ENCODE results near the gene MYO1D. TPM values are rescaled to one million over a fixed set of nuclear protein-coding genes. Genes with fewer than 3 reads are reported as not detected.

MYO1D gene
- total RNA-seq, 1 experiment from 2014 or later, result 2.3 TPM

GRCh38 chr17:32520104-32520701, 356.7 kb downstream of the MYO1D start:
- H3K9me3 ChIP-seq (replicated peaks), result no peaks in the 10 kb centered on the region
- no peaks in the 10 kb centered on the region for H3K36me3 ChIP-seq
- H3K27me3 ChIP-seq, result no peaks in the 10 kb centered on the region
- peak; percentile 56 to 61 for DNase-seq
- peaks cover 42% of the 10 kb centered on the region for H3K4me1 ChIP-seq
- peak overlapping the region; percentile 64 for H3K27ac ChIP-seq
- H3K4me3 ChIP-seq, result peak overlapping the region; percentile 50

GRCh38 chr17:32519228-32520103, 357.5 kb downstream of the MYO1D start:
- Histone ChIP-seq H3K27ac (peak overlapping the region; percentile 64), H3K4me1 (peaks cover 35% of the 10 kb centered on the region), H3K4me3 (peak overlapping the region; percentile 50), H3K9me3 (replicated peaks) (no peaks in the 10 kb centered on the region), H3K36me3 (no peaks in the 10 kb centered on the region), H3K27me3 (no peaks in the 10 kb centered on the region)
- peak; percentile 78 to 79 for DNase-seq

- no peak for DNase-seq
- H3K4me3 ChIP-seq, result peak overlapping the region; percentile 50
- H3K27me3 ChIP-seq, result no peaks in the 10 kb centered on the region
- H3K36me3 ChIP-seq, result no peaks in the 10 kb centered on the region
- peaks cover 35% of the 10 kb centered on the region for H3K4me1 ChIP-seq
- H3K9me3 ChIP-seq (replicated peaks), result no peaks in the 10 kb centered on the region
- H3K27ac ChIP-seq, result no peak overlapping the region
These were observed 358.2 kb downstream of the MYO1D start for GRCh38 chr17:32518646-32519227.

GRCh38 chr17:32517982-32518381, 358.9 kb downstream of the MYO1D start:
- Histone ChIP-seq H3K4me1 (peaks cover 35% of the 10 kb centered on the region), H3K9me3 (replicated peaks) (no peaks in the 10 kb centered on the region), H3K27ac (no peak overlapping the region), H3K4me3 (no peak overlapping the region), H3K36me3 (no peaks in the 10 kb centered on the region), H3K27me3 (no peaks in the 10 kb centered on the region)
- DNase-seq, result no peak

- Histone ChIP-seq H3K36me3 (no peaks in the 10 kb centered on the region), H3K4me1 (peaks cover 35% of the 10 kb centered on the region), H3K27me3 (no peaks in the 10 kb centered on the region), H3K4me3 (no peak overlapping the region), H3K9me3 (replicated peaks) (no peaks in the 10 kb centered on the region), H3K27ac (no peak overlapping the region)
- no peak for DNase-seq
These were observed 359.8 kb downstream of the MYO1D start for GRCh38 chr17:32516940-32517701.

GRCh38 chr17:32516450-32516849, 360.5 kb downstream of the MYO1D start:
- no peak overlapping the region for H3K27ac ChIP-seq

GRCh38 chr17:32515677-32516383, 361.1 kb downstream of the MYO1D start:
- Histone ChIP-seq H3K27ac (no peak overlapping the region), H3K4me3 (no peak overlapping the region), H3K4me1 (peaks cover 35% of the 10 kb centered on the region), H3K36me3 (no peaks in the 10 kb centered on the region), H3K9me3 (replicated peaks) (no peaks in the 10 kb centered on the region), H3K27me3 (no peaks in the 10 kb centered on the region)
- no peak for DNase-seq

More at GRCh38 chr17:32516450-32516849, 360.5 kb downstream of the MYO1D start:
- no peaks in the 10 kb centered on the region for H3K9me3 ChIP-seq (replicated peaks)
- no peak overlapping the region for H3K4me3 ChIP-seq
- no peaks in the 10 kb centered on the region for H3K27me3 ChIP-seq
- no peaks in the 10 kb centered on the region for H3K36me3 ChIP-seq
- no peak for DNase-seq
- peaks cover 35% of the 10 kb centered on the region for H3K4me1 ChIP-seq

- no peak for DNase-seq
- H3K4me3 ChIP-seq, result no peak overlapping the region
- no peaks in the 10 kb centered on the region for H3K27me3 ChIP-seq
- H3K9me3 ChIP-seq (replicated peaks), result no peaks in the 10 kb centered on the region
- H3K4me1 ChIP-seq, result peaks cover 27% of the 10 kb centered on the region
- H3K36me3 ChIP-seq, result no peaks in the 10 kb centered on the region
- no peak overlapping the region for H3K27ac ChIP-seq
These were observed 362.3 kb downstream of the MYO1D start for GRCh38 chr17:32514606-32515005.

- Histone ChIP-seq H3K9me3 (replicated peaks) (no peaks in the 10 kb centered on the region), H3K4me1 (peaks cover 23% of the 10 kb centered on the region), H3K4me3 (no peak overlapping the region), H3K27ac (no peak overlapping the region), H3K36me3 (no peaks in the 10 kb centered on the region), H3K27me3 (peaks cover 3% of the 10 kb centered on the region; the same call in 1 of the 2 replicates)
- no peak for DNase-seq
These were observed 363.3 kb downstream of the MYO1D start for GRCh38 chr17:32513579-32513978.

GRCh38 chr17:32512328-32512727, 364.6 kb downstream of the MYO1D start:
- Histone ChIP-seq H3K27ac (no peak overlapping the region), H3K4me1 (peaks cover 14% of the 10 kb centered on the region), H3K36me3 (no peaks in the 10 kb centered on the region), H3K27me3 (peaks cover 3% of the 10 kb centered on the region; the same call in 1 of the 2 replicates), H3K9me3 (replicated peaks) (no peaks in the 10 kb centered on the region), H3K4me3 (no peak overlapping the region)
- DNase-seq, result no peak

- Histone ChIP-seq H3K4me1 (no peaks in the 10 kb centered on the region; the same call in 1 of the 2 replicates), H3K9me3 (replicated peaks) (no peaks in the 10 kb centered on the region), H3K27ac (no peak overlapping the region), H3K4me3 (no peak overlapping the region), H3K27me3 (peaks cover 3% of the 10 kb centered on the region; the same call in 1 of the 2 replicates), H3K36me3 (no peaks in the 10 kb centered on the region)
- DNase-seq, result no peak
These were observed 366.5 kb downstream of the MYO1D start for GRCh38 chr17:32510466-32510865.

- Histone ChIP-seq H3K9me3 (replicated peaks) (no peaks in the 10 kb centered on the region), H3K27me3 (peaks cover 3% of the 10 kb centered on the region; the same call in 1 of the 2 replicates), H3K4me1 (peaks cover 12% of the 10 kb centered on the region), H3K4me3 (no peak overlapping the region), H3K36me3 (no peaks in the 10 kb centered on the region), H3K27ac (no peak overlapping the region)
- DNase-seq, result no peak
These were observed 368.0 kb downstream of the MYO1D start for GRCh38 chr17:32508926-32509325.

- Histone ChIP-seq H3K4me3 (no peak overlapping the region), H3K4me1 (peaks cover 28% of the 10 kb centered on the region), H3K27me3 (peaks cover 3% of the 10 kb centered on the region; the same call in 1 of the 2 replicates), H3K36me3 (no peaks in the 10 kb centered on the region), H3K27ac (peak overlapping the region; percentile 21), H3K9me3 (replicated peaks) (no peaks in the 10 kb centered on the region)
- DNase-seq, result peak; percentile 46 to 57
These were observed 372.5 kb downstream of the MYO1D start for GRCh38 chr17:32504166-32504990.

All from SJCRH30 (cell line).